IMR-90 (cell line): ENCODE data around the gene FCHSD2.

Experiments used
- RAD21 ChIP-seq: IDR thresholded peaks from 2 replicates; pipeline ENCODE4 v1.6.1; 2012; ENCODE audit warnings: low read length, improper control_type of control experiment
- SMC3 ChIP-seq: fragments of 150-350 bp; IDR thresholded peaks from 2 replicates; pipeline ENCODE4 v1.6.1; 2016; ENCODE audit warnings: low read depth, mild to moderate bottlenecking, antibody characterized with exemption, low read length, moderate library complexity
- TF ChIP-seq, protein P1 (sequence below): conservative IDR thresholded peaks from 2 replicates; pipeline ENCODE4 v1.5.1; 2012; ENCODE audit warnings: mild to moderate bottlenecking, low read depth, low read length, improper control_type of control experiment

DNA sequence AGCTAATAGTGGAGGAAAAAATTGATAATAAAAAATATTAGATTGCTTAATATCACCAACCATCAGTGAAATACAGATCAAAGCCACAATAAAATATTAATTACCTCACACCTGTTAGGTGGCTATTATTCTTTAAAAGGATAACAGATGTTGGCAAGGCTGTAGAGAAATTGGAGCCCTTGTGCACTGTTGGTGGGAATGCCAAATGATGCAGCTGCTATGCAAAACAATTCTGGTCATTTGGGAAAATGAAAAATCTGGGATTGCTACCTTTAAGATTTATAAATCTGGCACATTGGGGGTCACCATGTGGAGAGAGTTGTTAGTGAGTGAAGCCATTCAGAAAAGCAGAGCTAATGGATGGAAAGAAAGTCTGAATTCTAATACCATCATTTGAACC, 143.4 kb downstream of the FCHSD2 start:
- TF ChIP-seq, protein P1, sequence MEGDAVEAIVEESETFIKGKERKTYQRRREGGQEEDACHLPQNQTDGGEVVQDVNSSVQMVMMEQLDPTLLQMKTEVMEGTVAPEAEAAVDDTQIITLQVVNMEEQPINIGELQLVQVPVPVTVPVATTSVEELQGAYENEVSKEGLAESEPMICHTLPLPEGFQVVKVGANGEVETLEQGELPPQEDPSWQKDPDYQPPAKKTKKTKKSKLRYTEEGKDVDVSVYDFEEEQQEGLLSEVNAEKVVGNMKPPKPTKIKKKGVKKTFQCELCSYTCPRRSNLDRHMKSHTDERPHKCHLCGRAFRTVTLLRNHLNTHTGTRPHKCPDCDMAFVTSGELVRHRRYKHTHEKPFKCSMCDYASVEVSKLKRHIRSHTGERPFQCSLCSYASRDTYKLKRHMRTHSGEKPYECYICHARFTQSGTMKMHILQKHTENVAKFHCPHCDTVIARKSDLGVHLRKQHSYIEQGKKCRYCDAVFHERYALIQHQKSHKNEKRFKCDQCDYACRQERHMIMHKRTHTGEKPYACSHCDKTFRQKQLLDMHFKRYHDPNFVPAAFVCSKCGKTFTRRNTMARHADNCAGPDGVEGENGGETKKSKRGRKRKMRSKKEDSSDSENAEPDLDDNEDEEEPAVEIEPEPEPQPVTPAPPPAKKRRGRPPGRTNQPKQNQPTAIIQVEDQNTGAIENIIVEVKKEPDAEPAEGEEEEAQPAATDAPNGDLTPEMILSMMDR = no peak
- TF ChIP-seq RAD21 (no peak), SMC3 (no peak)
